Coronary artery (tissue), 2 donors: ENCODE data around the gene LIMD2.

Source experiments
- DNase-seq: peaks from one replicate; pipeline ENCODE4 v3.0.0-alpha.2; 2017; ENCODE audit warnings: low spot score
- H3K27ac ChIP-seq, 2 donors: fragments of 200-600 bp; sonication (generic); one replicate each; pipeline ENCODE4 v1.5.1; 2016 to 2019
- H3K4me3 ChIP-seq: fragments of 200-600 bp; sonication (generic); 2 replicates; pipeline ENCODE4 v1.5.1; 2016; ENCODE audit warnings: mild to moderate bottlenecking, moderate library complexity
- CTCF ChIP-seq: fragments of 200-600 bp; sonication (generic); IDR thresholded peaks from one replicate; pipeline ENCODE4 v1.5.1; 2019; ENCODE audit warnings: antibody characterized with exemption

LIMD2 gene

GRCh38 chr17:63718988-63719387 is 19.1 kb upstream of the LIMD2 start:
- H3K4me3 ChIP-seq, result no peak overlapping the region
- TF ChIP-seq CTCF, result no peak
- no peak overlapping the region for H3K27ac ChIP-seq
- no peak for DNase-seq

GRCh38 chr17:63716426-63716825 is 16.5 kb upstream of the LIMD2 start:
- DNase-seq, result no peak
- no peak for TF ChIP-seq CTCF
- no peak overlapping the region for H3K27ac ChIP-seq
- H3K4me3 ChIP-seq, result no peak overlapping the region

- TF ChIP-seq CTCF, result no peak
- no peak overlapping the region for H3K27ac ChIP-seq
- no peak overlapping the region for H3K4me3 ChIP-seq
- DNase-seq, result no peak
Measured at GRCh38 chr17:63714550-63715277, 14.8 kb upstream of the LIMD2 start.

DNA sequence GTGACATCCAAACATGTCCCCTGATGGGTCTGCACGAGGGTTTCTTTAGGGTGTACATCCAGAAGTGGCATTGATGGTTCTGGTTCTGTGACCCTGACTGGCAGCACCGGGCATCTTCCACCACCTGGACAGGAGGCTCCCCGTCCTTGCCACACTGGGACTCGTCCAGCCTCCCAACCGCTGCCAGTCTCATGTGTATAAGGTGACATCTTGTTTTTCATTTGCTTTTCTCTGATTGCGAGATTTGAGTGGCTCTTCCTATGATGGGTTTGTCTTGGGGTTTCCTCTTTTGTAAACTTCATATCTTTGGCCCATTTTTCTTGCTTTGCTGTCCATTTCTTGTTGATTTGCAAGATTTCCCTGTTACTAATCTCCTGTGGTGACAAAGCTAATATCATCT is 9.2 kb upstream of the LIMD2 start:
- TF ChIP-seq CTCF, result no peak
- Histone ChIP-seq H3K27ac (no peak overlapping the region), H3K4me3 (no peak overlapping the region)
- DNase-seq, result no peak

DNA sequence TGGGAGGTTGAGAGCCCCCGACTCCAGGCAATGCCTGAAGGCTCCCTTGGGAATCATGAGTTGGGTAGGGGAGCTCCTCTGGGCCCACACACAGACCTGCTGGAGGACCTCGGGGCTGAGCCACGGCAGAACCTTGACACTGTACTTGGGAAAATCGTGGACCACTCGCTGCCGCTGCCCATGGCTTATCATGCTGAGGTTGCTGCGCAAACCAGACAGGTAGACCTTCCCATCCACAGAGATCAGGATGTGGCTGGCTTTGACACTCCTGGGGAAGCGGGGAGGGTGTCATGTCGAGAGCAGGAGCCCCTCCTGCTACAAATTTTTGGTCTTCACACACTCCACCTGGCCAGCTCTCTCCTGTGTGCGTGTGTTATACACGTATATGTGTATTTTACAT is 7.2 kb upstream of the LIMD2 start:
- Histone ChIP-seq H3K4me3 (no peak overlapping the region), H3K27ac (no peak overlapping the region)
- DNase-seq, result no peak
- no peak for TF ChIP-seq CTCF

DNA sequence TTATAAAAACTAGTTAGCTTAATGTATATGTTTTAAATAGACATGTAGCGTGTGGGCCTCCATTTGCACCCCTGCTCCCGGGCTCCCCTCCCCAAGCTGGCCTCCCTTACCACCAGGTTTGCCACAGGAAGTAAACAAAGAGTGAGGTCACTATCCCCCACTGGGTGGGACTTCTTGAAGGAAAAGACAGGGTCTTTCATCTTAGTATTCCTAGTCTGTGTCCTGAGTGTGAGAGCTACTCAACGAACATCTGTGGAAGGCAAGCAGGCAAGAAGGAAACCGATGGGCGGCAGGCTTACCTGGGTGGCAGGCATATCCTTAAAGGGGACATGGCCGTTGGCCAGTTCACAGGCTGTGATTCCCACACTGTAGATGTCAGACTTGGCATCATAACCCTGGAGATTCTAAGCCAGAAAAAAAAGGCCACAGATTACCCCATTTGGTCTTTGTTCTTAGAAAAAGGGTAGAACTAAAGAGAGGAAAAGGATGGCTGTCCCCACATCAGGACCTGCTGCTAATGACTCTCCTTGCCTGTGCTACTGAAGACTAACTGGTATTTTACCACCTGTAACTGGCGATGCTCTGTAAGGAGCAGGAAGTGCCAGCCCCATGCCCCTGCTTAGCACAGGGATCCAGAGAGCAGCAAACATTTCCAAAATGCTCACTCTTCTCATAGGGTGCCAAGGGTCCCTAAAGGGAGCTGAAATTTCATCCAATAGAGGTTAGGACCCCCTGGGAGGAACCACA is 6.6 kb upstream of the LIMD2 start:
- TF ChIP-seq CTCF, result no peak
- no peak overlapping the region for H3K27ac ChIP-seq
- no peak for DNase-seq

DNA sequence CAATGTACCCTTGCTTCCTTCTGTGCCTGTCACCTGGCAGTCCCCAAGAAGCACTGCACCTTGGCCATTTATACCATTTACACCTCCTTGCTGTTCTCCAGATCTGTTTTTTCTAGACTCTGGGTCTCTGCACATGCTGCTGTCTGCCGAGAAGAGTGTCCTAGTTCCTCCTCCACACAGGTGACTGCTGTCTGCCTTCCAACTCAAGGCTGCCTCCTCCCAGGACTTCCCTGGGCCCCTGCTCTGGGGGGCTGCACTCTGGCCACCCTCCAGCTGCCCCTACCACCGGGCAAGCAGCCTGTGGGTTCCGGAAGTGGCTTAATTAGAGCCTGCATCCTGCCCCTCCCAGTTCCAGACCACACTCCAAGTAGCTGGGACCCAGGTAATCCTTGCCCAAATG is 5.7 kb upstream of the LIMD2 start:
- Histone ChIP-seq H3K4me3 (no peak overlapping the region), H3K27ac (no peak overlapping the region)
- no peak for TF ChIP-seq CTCF
- DNase-seq, result no peak

More for the DNA sequence above, 6.6 kb upstream of the LIMD2 start:
- H3K4me3 ChIP-seq, result no peak overlapping the region
